ENCODE measurements around the gene MADD. TPM values are rescaled to one million over a fixed set of nuclear protein-coding genes. Genes with fewer than 3 reads are reported as not detected.

The MADD gene
- total and polyA plus RNA-seq, 2 donors (not counting 1 experiment from before 2014, with no cell fraction given): 56.8 to 108 TPM

DNA sequence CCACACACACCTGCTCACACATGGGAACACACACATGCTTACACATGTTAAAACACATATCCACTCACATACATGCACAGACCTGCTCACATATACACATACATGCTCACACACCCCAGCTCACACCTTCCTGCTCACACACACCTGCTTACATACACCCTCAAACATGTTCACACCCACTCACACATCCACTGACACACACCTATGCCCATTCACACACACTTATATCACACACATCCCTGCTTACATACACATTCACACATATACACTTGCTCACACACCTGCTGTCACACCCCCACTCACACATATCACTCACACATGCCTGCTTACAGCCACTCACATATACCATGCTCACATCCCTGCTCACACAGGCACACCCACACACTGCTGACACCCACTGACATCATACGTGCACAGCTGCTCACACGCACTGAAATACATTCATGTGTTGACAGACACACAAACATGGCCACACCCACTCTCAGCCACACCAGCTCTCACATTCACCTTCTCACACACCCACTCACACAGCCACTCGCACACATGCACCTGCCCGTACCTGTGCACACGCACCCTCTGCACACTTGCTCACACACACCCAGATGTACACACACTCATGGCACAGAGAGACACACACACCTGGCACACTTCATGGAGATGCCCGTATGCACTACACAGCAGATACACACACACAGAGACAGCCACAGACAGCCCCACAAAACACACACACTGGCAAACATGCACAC, 88.2 kb downstream of the MADD start:
- H3K79me2 ChIP-seq (ENCODE audit: control insufficient read depth, insufficient read depth, low read length): peaks cover 55% of the 10 kb centered on the region
- H3K27me3 ChIP-seq (replicated peaks in 1 of 4; ENCODE audit: control extremely low read depth in 1 of 4, control insufficient read depth in 3 of 4, insufficient read depth in 4 of 4, low read length in 3 of 4): no peaks in the 10 kb centered on the region
- peaks cover 23% of the 10 kb centered on the region for H3K4me1 Mint-ChIP-seq
- H3K27me3 Mint-ChIP-seq: no peaks in the 10 kb centered on the region
- no peak overlapping the region for H3K4me3 ChIP-seq (ENCODE audit: control extremely low read depth in 1 of 5, extremely low read depth in 1 of 5, insufficient read depth in 1 of 5, low read depth in 2 of 5, low read length in 4 of 5)
- H3K27ac Mint-ChIP-seq: no peak overlapping the region
- peaks cover 77% of the 10 kb centered on the region for H4K20me1 ChIP-seq (ENCODE audit: control insufficient read depth, insufficient read depth, low read length, poor library complexity, severe bottlenecking)
- CTCF ChIA-PET: no interaction called here
- ATAC-seq (ENCODE audit: low read depth) (no peak), DNase-seq (no peak)
- H2AFZ ChIP-seq (ENCODE audit: insufficient read depth, low read depth, low read length, poor library complexity, severe bottlenecking): no peak overlapping the region
- H3K9me3 Mint-ChIP-seq (ENCODE audit: insufficient read depth): no peaks in the 10 kb centered on the region
- H3K9me3 ChIP-seq (ENCODE audit: control extremely low read depth in 1 of 3, control insufficient read depth in 2 of 3, insufficient read depth in 1 of 3, low read length in 2 of 3): peaks cover 0 to 4% (median 0%) of the 10 kb centered on the region in 3 donors
- no peak overlapping the region for H3K9ac ChIP-seq (ENCODE audit: low read length)
- no peak overlapping the region for H3K4me2 ChIP-seq (replicated peaks; ENCODE audit: low read depth, low read length, poor library complexity, severe bottlenecking)
- POLR2A ChIA-PET: no interaction called here
- 99% methylated on average over 6 of the region's 6 CpGs for WGBS (ENCODE audit: insufficient coverage)
- intact Hi-C loops (cut with micrococcal nuclease): no loop called here
- H3K4me3 Mint-ChIP-seq: no peak overlapping the region
- peaks cover 9 to 10% of the 10 kb centered on the region in 2 donors for H3K4me1 ChIP-seq (ENCODE audit: control insufficient read depth in 2 of 2, insufficient read depth in 2 of 2, low read length in 2 of 2)
- H3K27ac ChIP-seq (ENCODE audit: low read length in 2 of 2): no peak overlapping the region
- H3K36me3 ChIP-seq (replicated peaks in 1 of 2; ENCODE audit: control extremely low read depth in 1 of 2, control insufficient read depth in 1 of 2, extremely low read depth in 1 of 2, insufficient read depth in 2 of 2, low read length in 1 of 2): peaks cover 0 to 39% of the 10 kb centered on the region in 2 experiments
- TF ChIP-seq EZH2 (IDR thresholded peaks at IDR 0.05; ENCODE audit: borderline replicate concordance, insufficient read depth, low read depth, low read length, poor library complexity, severe bottlenecking) (no peak), CTCF (IDR thresholded peaks at IDR 0.05) (no peak)

GRCh38 chr11:47358731-47359051, 88.8 kb downstream of the MADD start:
- Histone ChIP-seq H3K4me3 (ENCODE audit: control extremely low read depth in 1 of 5, extremely low read depth in 1 of 5, insufficient read depth in 1 of 5, low read depth in 2 of 5, low read length in 4 of 5) (no peak overlapping the region), H3K36me3 (replicated peaks in 1 of 2; ENCODE audit: control extremely low read depth in 1 of 2, control insufficient read depth in 1 of 2, extremely low read depth in 1 of 2, insufficient read depth in 2 of 2, low read length in 1 of 2) (peaks cover 0 to 39% of the 10 kb centered on the region in 2 experiments), H3K79me2 (ENCODE audit: control insufficient read depth, insufficient read depth, low read length) (peaks cover 60% of the 10 kb centered on the region), H3K9ac (ENCODE audit: low read length) (no peak overlapping the region), H3K4me2 (replicated peaks; ENCODE audit: low read depth, low read length, poor library complexity, severe bottlenecking) (no peak overlapping the region), H2AFZ (ENCODE audit: insufficient read depth, low read depth, low read length, poor library complexity, severe bottlenecking) (no peak overlapping the region), H3K4me1 (ENCODE audit: control insufficient read depth in 2 of 2, insufficient read depth in 2 of 2, low read length in 2 of 2) (peaks cover 9 to 10% of the 10 kb centered on the region in 2 donors), H3K9me3 (ENCODE audit: control extremely low read depth in 1 of 3, control insufficient read depth in 2 of 3, insufficient read depth in 1 of 3, low read length in 2 of 3) (peaks cover 0 to 4% (median 0%) of the 10 kb centered on the region in 3 donors), H4K20me1 (ENCODE audit: control insufficient read depth, insufficient read depth, low read length, poor library complexity, severe bottlenecking) (peaks cover 83% of the 10 kb centered on the region), H3K27me3 (replicated peaks in 1 of 4; ENCODE audit: control extremely low read depth in 1 of 4, control insufficient read depth in 3 of 4, insufficient read depth in 4 of 4, low read length in 3 of 4) (no peaks in the 10 kb centered on the region), H3K27ac (ENCODE audit: low read length in 2 of 2) (no peak overlapping the region)
- DNase-seq (no peak), ATAC-seq (ENCODE audit: low read depth) (no peak)
- ChIA-PET POLR2A (no interaction called here), CTCF (no interaction called here)
- TF ChIP-seq EZH2 (IDR thresholded peaks at IDR 0.05; ENCODE audit: borderline replicate concordance, insufficient read depth, low read depth, low read length, poor library complexity, severe bottlenecking) (no peak), CTCF (IDR thresholded peaks at IDR 0.05) (no peak)
- Mint-ChIP-seq H3K27ac (peak overlapping the region; percentile 22), H3K4me3 (no peak overlapping the region), H3K9me3 (ENCODE audit: insufficient read depth) (no peaks in the 10 kb centered on the region), H3K4me1 (peaks cover 23% of the 10 kb centered on the region), H3K27me3 (no peaks in the 10 kb centered on the region)
- intact Hi-C loops (cut with micrococcal nuclease): no loop called here
- WGBS (ENCODE audit: insufficient coverage): 99% methylated on average over 13 of the region's 14 CpGs

Measured in B cell (primary cell).